HepG2 (cell line): ENCODE data around the gene MRPL54. TPM values are rescaled to one million over a fixed set of nuclear protein-coding genes. Genes with fewer than 3 reads are reported as not detected.

Source experiments
- ARHGAP35 ChIP-seq: sonication (generic); formaldehyde crosslinking; IDR thresholded peaks from 2 replicates; pipeline ENCODE4 v1.9.0; 2022; ENCODE audit warnings: mild to moderate bottlenecking, inconsistent platforms, moderate library complexity, missing genetic modification reagents, borderline replicate concordance
- GABPA ChIP-seq, 2 experiments: IDR thresholded peaks; 2 replicates each; pipeline ENCODE4 v1.6.1; 2011 to 2016; ENCODE audit warnings: low read depth in 2 of 2, low read length in 1 of 2, missing biosample characterization in 1 of 2, missing genetic modification characterization in 1 of 2
- GATA4 ChIP-seq: sonication (generic); IDR thresholded peaks from 2 replicates; pipeline ENCODE4 v1.6.1; 2016; ENCODE audit warnings: antibody characterized with exemption, low read depth, borderline replicate concordance
- IRX3 ChIP-seq: sonication (generic); formaldehyde crosslinking; IDR thresholded peaks from 2 replicates; pipeline ENCODE4 v1.8.1; 2023; ENCODE audit warnings: mild to moderate bottlenecking, low read depth, missing genetic modification reagents, borderline replicate concordance
- MEIS1 ChIP-seq: sonication (generic); formaldehyde crosslinking; IDR thresholded peaks from 2 replicates; pipeline ENCODE4 v1.9.0; 2021; ENCODE audit warnings: mild to moderate bottlenecking, missing genetic modification reagents, moderate library complexity, borderline replicate concordance
- MEIS2 ChIP-seq: sonication (generic); formaldehyde crosslinking; IDR thresholded peaks from 2 replicates; pipeline ENCODE4 v1.9.0; 2021; ENCODE audit warnings: mild to moderate bottlenecking, missing genetic modification reagents
- NPAS2 ChIP-seq: sonication (generic); formaldehyde crosslinking; IDR thresholded peaks from 2 replicates; pipeline ENCODE4 v1.8.0; 2022; ENCODE audit warnings: mild to moderate bottlenecking, missing genetic modification reagents, borderline replicate concordance
- ONECUT2 ChIP-seq: sonication (generic); formaldehyde crosslinking; IDR thresholded peaks from 2 replicates; pipeline ENCODE4 v1.4.0; 2020; ENCODE audit warnings: missing genetic modification reagents
- PCBP2 ChIP-seq: fragments of 200-400 bp; formaldehyde crosslinking; optimal IDR thresholded peaks from 2 replicates; pipeline ENCODE3; 2018; ENCODE audit warnings: low read length, low read depth; ENCODE audit not compliant: poor library complexity, severe bottlenecking
- RARG ChIP-seq: sonication (generic); formaldehyde crosslinking; IDR thresholded peaks from 2 replicates; pipeline ENCODE4 v1.4.0; 2020; ENCODE audit warnings: low read depth, mild to moderate bottlenecking, missing genetic modification reagents
- REL ChIP-seq: sonication (generic); formaldehyde crosslinking; conservative IDR thresholded peaks from 2 replicates; pipeline ENCODE4 v1.8.0; 2022; ENCODE audit warnings: mild to moderate bottlenecking, missing genetic modification reagents, moderate library complexity
- STAT5B ChIP-seq: sonication (generic); formaldehyde crosslinking; IDR thresholded peaks from 2 replicates; pipeline ENCODE4 v1.4.0; 2020; ENCODE audit warnings: missing genetic modification reagents
- TAF15 ChIP-seq: fragments of 200-400 bp; formaldehyde crosslinking; IDR thresholded peaks from one replicate; pipeline ENCODE4 v1.6.1; 2018; ENCODE audit warnings: mild to moderate bottlenecking, low read depth, low read length; ENCODE audit not compliant: poor library complexity, severe bottlenecking
- ZNF138 ChIP-seq: sonication (generic); formaldehyde crosslinking; IDR thresholded peaks from 2 replicates; pipeline ENCODE4 v1.5.0; 2020; ENCODE audit warnings: mild to moderate bottlenecking, low read depth, missing genetic modification reagents
- ZNF235 ChIP-seq: sonication (generic); formaldehyde crosslinking; IDR thresholded peaks from 2 replicates; pipeline ENCODE4 v1.8.1; 2023; ENCODE audit warnings: mild to moderate bottlenecking, missing genetic modification reagents, borderline replicate concordance
- ZNF296 ChIP-seq: sonication (generic); formaldehyde crosslinking; conservative IDR thresholded peaks from 2 replicates; pipeline ENCODE4 v1.5.0; 2020; ENCODE audit warnings: mild to moderate bottlenecking, missing genetic modification reagents
- ZNF430 ChIP-seq: sonication (generic); formaldehyde crosslinking; IDR thresholded peaks from 2 replicates; pipeline ENCODE4 v1.9.0; 2021; ENCODE audit warnings: mild to moderate bottlenecking, missing genetic modification reagents
- ZNF451 ChIP-seq: sonication (generic); formaldehyde crosslinking; IDR thresholded peaks from 2 replicates; pipeline ENCODE4 v1.5.0; 2020; ENCODE audit warnings: mild to moderate bottlenecking, missing genetic modification reagents
- ZNF788 ChIP-seq: sonication (generic); formaldehyde crosslinking; IDR thresholded peaks from 2 replicates; pipeline ENCODE4 v1.5.0; 2020; ENCODE audit warnings: mild to moderate bottlenecking, missing genetic modification reagents, borderline replicate concordance
- ZNF841 ChIP-seq: sonication (generic); formaldehyde crosslinking; IDR thresholded peaks from 2 replicates; pipeline ENCODE4 v1.8.1; 2023; ENCODE audit warnings: missing genetic modification reagents, borderline replicate concordance
- polyA plus RNA-seq, 8 experiments: library from polyadenylated mRNA; depleted of rRNA in 3 of 8; stranded (reverse) in 7 of 8; unstranded in 1 of 8; fragments of >200 nt; fragmentation: Illumina TruSeq in 4 of 8; extraction: Trizol in 4 of 8; gene quantifications; 2 replicates each; pipeline versions ENCODE4 v1.2.1 to v1.2.3, GENCODE V29; 2011 to 2016; ENCODE audit warnings: low read depth in 4 of 8, missing spikeins in 1 of 8, mixed read lengths in 1 of 8; ENCODE audit not compliant: insufficient read depth in 1 of 8
- total RNA-seq, 5 experiments: library from RNA; depleted of rRNA; stranded (reverse); fragments of >200 nt; fragmentation: Illumina TruSeq; extraction: Trizol; gene quantifications; 2 replicates each; pipeline ENCODE4 v1.2.3, GENCODE V29; 2016; ENCODE audit warnings: low read depth in 1 of 5
- TF ChIP-seq, protein P1 (sequence below): sonication (generic); formaldehyde crosslinking; IDR thresholded peaks from 2 replicates; pipeline ENCODE4 v1.8.1; 2023; ENCODE audit warnings: missing genetic modification reagents, inconsistent platforms, borderline replicate concordance
- TF ChIP-seq, protein P2 (sequence below): sonication (generic); formaldehyde crosslinking; IDR thresholded peaks from 2 replicates; pipeline ENCODE4 v1.8.0; 2023; ENCODE audit warnings: mild to moderate bottlenecking, missing genetic modification reagents
- TF ChIP-seq, protein P3 (sequence below): sonication (generic); formaldehyde crosslinking; IDR thresholded peaks from 2 replicates; pipeline ENCODE4 v1.8.0; 2022; ENCODE audit warnings: mild to moderate bottlenecking, missing genetic modification reagents, moderate library complexity
- TF ChIP-seq, protein P4 (sequence below): sonication (generic); formaldehyde crosslinking; IDR thresholded peaks from 2 replicates; pipeline ENCODE4 v1.5.0; 2020; ENCODE audit warnings: missing genetic modification reagents

MRPL54 gene
- total and polyA plus RNA-seq, 2 of the 13 experiments (the other 11 are each of a cell fraction or from before 2014, with no cell fraction given) = 36.8 to 66.9 TPM

DNA sequence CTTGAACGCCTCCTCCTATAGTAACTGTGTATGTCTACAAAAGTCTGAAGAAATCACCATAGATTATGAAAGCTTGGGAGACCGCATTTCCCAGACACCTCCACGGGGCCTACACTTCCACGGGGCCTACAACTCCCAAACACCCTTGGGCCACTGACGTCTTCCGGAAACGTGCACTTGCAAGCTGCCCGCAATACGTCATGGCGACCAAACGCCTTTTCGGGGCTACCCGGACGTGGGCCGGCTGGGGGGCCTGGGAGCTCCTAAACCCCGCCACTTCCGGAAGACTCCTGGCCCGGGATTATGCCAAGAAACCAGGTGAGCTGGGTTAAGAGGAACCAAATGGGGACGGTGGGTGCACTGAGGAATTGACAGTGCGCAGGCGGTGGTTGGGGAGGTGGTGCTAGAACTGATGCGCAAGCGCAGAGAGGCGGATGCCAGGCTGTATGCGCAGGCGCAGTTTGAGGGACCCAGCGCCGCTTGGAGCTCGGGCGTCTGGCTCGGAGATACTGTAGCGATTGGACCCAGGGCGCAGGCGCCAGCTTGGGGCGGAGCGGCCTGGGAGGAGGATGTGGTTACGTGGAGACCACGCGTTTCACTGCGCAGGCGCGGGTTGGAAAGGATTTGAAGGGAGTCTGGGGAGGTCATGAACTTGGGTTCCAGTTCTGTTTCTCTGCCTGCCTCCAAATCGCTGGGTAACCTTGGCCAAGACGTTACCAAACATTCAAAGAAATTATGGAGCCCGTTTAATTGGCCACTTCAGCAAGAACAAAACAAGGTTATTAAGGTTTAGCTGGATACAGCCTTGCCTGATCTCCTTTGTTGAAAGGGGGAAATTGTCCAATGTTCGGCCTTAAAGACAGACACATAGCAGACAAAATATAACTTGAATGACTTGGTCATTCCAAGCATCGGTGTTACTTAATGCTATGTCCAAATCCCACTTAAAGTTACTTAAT, at the start of gene MRPL54 (continued):
- TF ChIP-seq, protein P1, sequence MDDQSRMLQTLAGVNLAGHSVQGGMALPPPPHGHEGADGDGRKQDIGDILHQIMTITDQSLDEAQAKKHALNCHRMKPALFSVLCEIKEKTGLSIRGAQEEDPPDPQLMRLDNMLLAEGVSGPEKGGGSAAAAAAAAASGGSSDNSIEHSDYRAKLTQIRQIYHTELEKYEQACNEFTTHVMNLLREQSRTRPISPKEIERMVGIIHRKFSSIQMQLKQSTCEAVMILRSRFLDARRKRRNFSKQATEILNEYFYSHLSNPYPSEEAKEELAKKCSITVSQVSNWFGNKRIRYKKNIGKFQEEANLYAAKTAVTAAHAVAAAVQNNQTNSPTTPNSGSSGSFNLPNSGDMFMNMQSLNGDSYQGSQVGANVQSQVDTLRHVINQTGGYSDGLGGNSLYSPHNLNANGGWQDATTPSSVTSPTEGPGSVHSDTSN = no peak
- TF ChIP-seq REL (CRISPR knock-in tag) (no peak), MEIS2 (CRISPR knock-in tag) (no peak), ZNF788 (CRISPR knock-in tag) (peak; percentile 74; the same call in 1 of the 2 replicates), ZNF430 (0 out of 2 replicates have a peak, but pooled peaks have one; percentile 22), RARG (no peak), ZNF235 (no peak), PCBP2 (no peak), ZNF138 (CRISPR knock-in tag) (0 out of 2 replicates have a peak, but pooled peaks have one; percentile 75), GATA4 (peak; percentile 37; the same call in 1 of the 2 replicates), ONECUT2 (CRISPR knock-in tag) (no peak), ZNF296 (CRISPR knock-in tag) (no peak), ZNF451 (CRISPR knock-in tag) (0 out of 2 replicates have a peak, but pooled peaks have one; percentile 41), STAT5B (no peak), GABPA (IDR thresholded peaks at IDR 0.05; ENCODE audit: low read depth, low read length) (peak; percentile 79), GABPA (CRISPR knock-in tag; IDR thresholded peaks at IDR 0.05; ENCODE audit: low read depth) (peak; percentile 94), TAF15 (no peak), ZNF841 (no peak), MEIS1 (no peak), IRX3 (CRISPR knock-in tag) (no peak), NPAS2 (CRISPR knock-in tag) (no peak), ARHGAP35 (CRISPR knock-in tag) (no peak)
- TF ChIP-seq, protein P2, sequence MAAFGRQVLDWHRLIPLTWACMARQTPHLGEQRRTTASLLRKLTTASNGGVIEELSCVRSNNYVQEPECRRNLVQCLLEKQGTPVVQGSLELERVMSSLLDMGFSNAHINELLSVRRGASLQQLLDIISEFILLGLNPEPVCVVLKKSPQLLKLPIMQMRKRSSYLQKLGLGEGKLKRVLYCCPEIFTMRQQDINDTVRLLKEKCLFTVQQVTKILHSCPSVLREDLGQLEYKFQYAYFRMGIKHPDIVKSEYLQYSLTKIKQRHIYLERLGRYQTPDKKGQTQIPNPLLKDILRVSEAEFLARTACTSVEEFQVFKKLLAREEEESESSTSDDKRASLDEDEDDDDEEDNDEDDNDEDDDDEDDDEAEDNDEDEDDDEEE (CRISPR knock-in tag) = no peak
- TF ChIP-seq, protein P3, sequence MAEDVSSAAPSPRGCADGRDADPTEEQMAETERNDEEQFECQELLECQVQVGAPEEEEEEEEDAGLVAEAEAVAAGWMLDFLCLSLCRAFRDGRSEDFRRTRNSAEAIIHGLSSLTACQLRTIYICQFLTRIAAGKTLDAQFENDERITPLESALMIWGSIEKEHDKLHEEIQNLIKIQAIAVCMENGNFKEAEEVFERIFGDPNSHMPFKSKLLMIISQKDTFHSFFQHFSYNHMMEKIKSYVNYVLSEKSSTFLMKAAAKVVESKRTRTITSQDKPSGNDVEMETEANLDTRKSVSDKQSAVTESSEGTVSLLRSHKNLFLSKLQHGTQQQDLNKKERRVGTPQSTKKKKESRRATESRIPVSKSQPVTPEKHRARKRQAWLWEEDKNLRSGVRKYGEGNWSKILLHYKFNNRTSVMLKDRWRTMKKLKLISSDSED (CRISPR knock-in tag) = no peak
- TF ChIP-seq, protein P4, sequence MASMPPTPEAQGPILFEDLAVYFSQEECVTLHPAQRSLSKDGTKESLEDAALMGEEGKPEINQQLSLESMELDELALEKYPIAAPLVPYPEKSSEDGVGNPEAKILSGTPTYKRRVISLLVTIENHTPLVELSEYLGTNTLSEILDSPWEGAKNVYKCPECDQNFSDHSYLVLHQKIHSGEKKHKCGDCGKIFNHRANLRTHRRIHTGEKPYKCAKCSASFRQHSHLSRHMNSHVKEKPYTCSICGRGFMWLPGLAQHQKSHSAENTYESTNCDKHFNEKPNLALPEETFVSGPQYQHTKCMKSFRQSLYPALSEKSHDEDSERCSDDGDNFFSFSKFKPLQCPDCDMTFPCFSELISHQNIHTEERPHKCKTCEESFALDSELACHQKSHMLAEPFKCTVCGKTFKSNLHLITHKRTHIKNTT (CRISPR knock-in tag) = no peak
